ENCODE results near the gene SLC35E1. TPM values are rescaled to one million over a fixed set of nuclear protein-coding genes. Genes with fewer than 3 reads are reported as not detected.
"Not testable (repeated sequence)": the region's sequence is repeated elsewhere in the genome, so short reads cannot be mapped to it uniquely, and the experiment has no call there.

Gene SLC35E1
- total RNA-seq, 3 donors from 2014 or later, result 33.0 to 44.9 (median 39.2) TPM

DNA sequence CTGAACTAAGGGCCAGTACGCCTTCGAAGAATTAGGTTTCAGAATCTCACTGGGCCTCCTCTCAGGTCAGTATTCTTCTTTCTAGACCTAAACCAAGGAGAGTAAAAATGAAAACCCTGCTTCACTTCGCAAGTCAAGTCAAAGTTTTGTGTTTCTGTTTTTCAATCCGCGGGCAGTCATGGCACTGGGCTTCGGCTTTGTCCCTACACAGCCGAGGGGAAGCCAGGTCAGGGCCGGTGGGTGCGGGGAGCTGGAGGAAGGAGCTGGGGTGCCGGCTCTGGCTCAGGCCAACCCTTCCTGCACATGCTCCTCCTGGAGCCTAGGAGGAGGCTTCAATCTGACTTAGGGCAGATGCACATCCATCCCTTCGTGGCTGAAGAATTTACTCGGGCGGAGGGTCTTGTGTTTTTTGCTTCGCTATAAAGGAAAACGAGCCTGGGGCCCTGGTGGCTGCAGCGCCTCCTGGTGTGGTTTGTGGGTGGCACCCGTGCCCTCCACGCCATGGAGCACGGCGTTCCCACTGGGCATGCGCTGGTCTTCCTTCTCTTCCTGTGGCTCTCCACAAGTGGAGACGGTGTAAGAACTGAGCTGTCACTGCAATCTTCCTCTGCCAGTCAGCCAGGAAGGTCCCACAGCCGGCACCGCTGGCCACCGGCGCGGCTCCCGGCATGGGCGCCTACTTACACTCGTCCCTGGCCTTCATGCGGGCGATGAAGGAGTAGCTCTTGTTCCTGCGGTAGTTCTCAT, 53.6 kb downstream of the SLC35E1 start:
- no peak for DNase-seq (ENCODE audit: low spot score in 2 of 2)
- Histone ChIP-seq H3K36me3 (peaks cover 5% of the 10 kb centered on the region), H3K27me3 (no peaks in the 10 kb centered on the region), H3K9me3 (no peaks in the 10 kb centered on the region), H3K4me3 (no peak overlapping the region), H3K27ac (no peak overlapping the region), H3K4me1 (no peaks in the 10 kb centered on the region)
- intact Hi-C loops (cut with DNase I; ENCODE audit: low total_unique reads), result no loop called here
- TF ChIP-seq POLR2AphosphoS5 (IDR thresholded peaks at IDR 0.05), result no peak
- TF ChIP-seq, protein P1, sequence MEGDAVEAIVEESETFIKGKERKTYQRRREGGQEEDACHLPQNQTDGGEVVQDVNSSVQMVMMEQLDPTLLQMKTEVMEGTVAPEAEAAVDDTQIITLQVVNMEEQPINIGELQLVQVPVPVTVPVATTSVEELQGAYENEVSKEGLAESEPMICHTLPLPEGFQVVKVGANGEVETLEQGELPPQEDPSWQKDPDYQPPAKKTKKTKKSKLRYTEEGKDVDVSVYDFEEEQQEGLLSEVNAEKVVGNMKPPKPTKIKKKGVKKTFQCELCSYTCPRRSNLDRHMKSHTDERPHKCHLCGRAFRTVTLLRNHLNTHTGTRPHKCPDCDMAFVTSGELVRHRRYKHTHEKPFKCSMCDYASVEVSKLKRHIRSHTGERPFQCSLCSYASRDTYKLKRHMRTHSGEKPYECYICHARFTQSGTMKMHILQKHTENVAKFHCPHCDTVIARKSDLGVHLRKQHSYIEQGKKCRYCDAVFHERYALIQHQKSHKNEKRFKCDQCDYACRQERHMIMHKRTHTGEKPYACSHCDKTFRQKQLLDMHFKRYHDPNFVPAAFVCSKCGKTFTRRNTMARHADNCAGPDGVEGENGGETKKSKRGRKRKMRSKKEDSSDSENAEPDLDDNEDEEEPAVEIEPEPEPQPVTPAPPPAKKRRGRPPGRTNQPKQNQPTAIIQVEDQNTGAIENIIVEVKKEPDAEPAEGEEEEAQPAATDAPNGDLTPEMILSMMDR (IDR thresholded peaks at IDR 0.05), result no peak
- no peak for TF ChIP-seq POLR2A (IDR thresholded peaks at IDR 0.05)

DNA sequence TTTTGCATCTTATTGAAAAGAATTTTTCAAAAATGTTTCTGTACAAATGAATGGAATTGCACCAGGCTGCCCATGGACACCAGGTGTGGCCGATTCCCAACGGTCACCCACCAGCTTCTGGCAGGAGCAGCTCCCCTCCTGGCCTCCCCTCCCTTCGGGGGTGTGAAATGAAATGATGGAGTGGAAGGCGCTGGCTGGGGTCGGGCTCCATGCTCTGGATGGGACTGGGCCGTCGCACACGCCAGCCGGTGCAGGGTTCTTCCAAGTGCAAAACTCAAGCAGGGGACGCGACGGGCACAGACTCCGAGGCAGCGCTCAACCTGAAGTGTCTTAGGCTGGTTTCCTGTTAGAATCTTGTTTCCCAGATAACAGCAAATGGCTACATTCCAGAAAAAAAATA, 54.2 kb downstream of the SLC35E1 start:
- no peaks in the 10 kb centered on the region for H3K9me3 ChIP-seq
- H3K4me3 ChIP-seq, result no peak overlapping the region
- TF ChIP-seq POLR2A (IDR thresholded peaks at IDR 0.05), result no peak
- TF ChIP-seq POLR2AphosphoS5 (IDR thresholded peaks at IDR 0.05), result no peak
- TF ChIP-seq, protein P1 (IDR thresholded peaks at IDR 0.05), result no peak
- H3K27me3 ChIP-seq, result no peaks in the 10 kb centered on the region
- H3K27ac ChIP-seq, result no peak overlapping the region
- intact Hi-C loops (cut with DNase I; ENCODE audit: low total_unique reads), result no loop called here
- no peak for DNase-seq (ENCODE audit: low spot score in 2 of 2)
- peaks cover 2% of the 10 kb centered on the region for H3K36me3 ChIP-seq
- H3K4me1 ChIP-seq, result no peaks in the 10 kb centered on the region

DNA sequence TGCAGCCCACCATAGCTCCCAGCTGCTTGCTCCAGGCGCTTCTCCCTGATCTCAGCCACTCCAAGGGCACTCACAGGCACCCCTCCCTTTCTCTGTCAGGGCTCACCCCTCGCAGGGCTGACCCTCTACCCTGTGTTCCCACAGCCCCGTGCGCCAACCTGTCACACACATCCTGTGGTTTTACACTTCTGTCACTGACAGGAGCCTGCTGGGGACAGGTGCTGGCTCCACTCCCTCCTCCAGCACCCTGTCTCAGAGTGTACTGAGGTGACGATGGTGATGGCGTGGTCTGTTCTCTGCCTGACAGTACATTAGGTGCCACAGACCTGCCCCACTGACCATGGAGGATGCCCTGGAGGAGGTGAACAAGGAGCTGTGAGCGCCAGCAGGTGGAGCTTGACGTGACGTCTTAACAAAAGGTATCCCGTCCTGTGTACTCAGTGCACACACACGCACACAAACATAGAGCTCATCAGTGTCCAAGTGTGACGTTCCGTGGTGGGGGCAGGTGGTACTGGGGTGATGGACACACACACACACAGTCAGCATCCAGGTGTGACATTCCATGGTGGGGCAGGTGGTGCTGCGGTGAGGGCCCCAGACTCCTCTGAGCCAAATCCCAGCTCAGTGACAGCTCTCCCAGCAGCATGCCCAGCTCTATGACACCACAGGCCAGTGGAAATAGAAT, 55.1 kb downstream of the SLC35E1 start:
- no peak overlapping the region for H3K4me3 ChIP-seq
- intact Hi-C loops (cut with DNase I; ENCODE audit: low total_unique reads), result no loop called here
- H3K27ac ChIP-seq, result no peak overlapping the region
- TF ChIP-seq, protein P1 (IDR thresholded peaks at IDR 0.05), result no peak
- TF ChIP-seq POLR2AphosphoS5 (IDR thresholded peaks at IDR 0.05), result no peak
- TF ChIP-seq POLR2A (IDR thresholded peaks at IDR 0.05), result no peak
- DNase-seq (ENCODE audit: low spot score in 2 of 2), result no peak
- H3K27me3 ChIP-seq, result no peaks in the 10 kb centered on the region
- H3K9me3 ChIP-seq, result no peaks in the 10 kb centered on the region
- no peaks in the 10 kb centered on the region for H3K36me3 ChIP-seq
- no peaks in the 10 kb centered on the region for H3K4me1 ChIP-seq

DNA sequence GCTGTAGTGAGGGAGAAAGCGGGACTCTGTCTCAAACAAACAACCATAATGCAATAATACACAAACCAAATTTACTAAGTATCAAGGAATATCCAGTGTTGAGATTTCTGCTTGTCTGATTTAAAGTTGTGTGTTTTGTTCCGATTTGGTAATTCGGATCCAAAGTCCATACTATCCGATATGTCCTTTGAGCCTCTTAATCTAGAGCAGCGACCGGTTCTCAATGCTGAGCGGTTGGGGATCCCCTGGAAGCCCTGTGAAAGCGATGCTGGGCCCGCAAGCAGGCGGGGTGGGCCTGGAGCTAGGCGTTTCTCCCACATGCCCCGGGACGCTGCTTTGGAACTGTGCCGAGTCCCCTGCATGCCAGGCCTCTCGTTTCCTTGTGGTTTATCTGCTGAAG, 55.8 kb downstream of the SLC35E1 start:
- Histone ChIP-seq H3K36me3 (no peaks in the 10 kb centered on the region), H3K27ac (no peak overlapping the region), H3K4me1 (no peaks in the 10 kb centered on the region), H3K4me3 (no peak overlapping the region), H3K27me3 (no peaks in the 10 kb centered on the region), H3K9me3 (no peaks in the 10 kb centered on the region)
- TF ChIP-seq POLR2A (IDR thresholded peaks at IDR 0.05) (no peak), POLR2AphosphoS5 (IDR thresholded peaks at IDR 0.05) (no peak)
- TF ChIP-seq, protein P1 (IDR thresholded peaks at IDR 0.05), result no peak
- intact Hi-C loops (cut with DNase I; ENCODE audit: low total_unique reads), result no loop called here
- no peak for DNase-seq (ENCODE audit: low spot score in 2 of 2)

DNA sequence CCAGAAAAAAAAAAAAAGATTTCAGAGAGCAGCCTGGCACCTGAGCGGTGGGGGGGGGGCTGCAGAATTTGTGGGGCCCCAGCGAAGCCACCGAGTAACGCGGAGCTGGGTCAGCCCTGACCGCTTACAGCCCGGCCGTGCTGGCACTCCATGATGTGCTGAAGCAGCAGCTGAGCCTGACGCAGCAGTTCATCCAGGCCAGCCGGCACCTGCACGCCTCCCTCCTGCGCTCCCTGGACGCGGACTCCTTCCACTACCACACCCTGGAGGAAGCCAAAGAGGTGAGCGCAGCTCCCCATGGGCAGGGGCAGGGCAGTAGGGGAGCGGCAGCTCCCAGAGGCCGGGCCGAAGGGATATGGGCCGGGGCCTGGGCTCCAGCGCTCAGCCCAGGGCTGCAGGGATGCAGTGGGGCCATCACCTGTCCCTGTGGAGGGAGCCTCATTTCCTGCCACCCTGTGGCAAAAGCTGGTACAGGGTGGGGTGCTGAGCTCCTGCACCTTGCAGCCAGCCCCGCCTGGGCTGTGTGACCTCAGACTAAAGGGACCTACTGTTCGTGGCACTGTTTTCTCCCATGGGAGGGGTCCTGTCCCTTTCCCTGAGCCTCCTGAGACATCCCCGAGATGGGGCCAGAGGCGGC, 57.7 kb downstream of the SLC35E1 start:
- no peaks in the 10 kb centered on the region for H3K36me3 ChIP-seq
- intact Hi-C loops (cut with DNase I; ENCODE audit: low total_unique reads), result no loop called here

DNA sequence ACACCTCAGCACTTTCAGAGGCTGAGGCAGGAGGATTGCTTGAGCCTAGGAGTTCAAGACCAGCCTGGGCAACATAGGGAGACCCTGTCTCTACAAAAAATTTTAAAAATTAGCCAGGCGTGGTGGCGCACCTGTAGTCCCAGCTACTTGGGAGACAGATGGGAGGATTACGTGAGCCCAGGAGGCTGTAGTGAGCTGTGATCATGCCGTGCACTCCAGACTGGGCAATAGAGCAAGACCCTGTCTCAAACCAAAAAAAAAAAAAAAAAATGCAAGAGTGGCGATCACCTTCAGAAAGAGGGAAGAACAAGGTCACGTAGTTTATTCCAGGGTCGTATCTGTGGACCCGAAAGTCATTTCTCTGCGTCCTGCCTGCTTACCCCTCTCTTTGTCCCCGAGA, 59.6 kb downstream of the SLC35E1 start:
- H3K36me3 ChIP-seq; H3K4me3 ChIP-seq; H3K4me1 ChIP-seq; H3K27ac ChIP-seq; DNase-seq (ENCODE audit: low spot score in 2 of 2); intact Hi-C loops (cut with DNase I; ENCODE audit: low total_unique reads); H3K9me3 ChIP-seq; H3K27me3 ChIP-seq: not testable (repeated sequence)

More for the DNA sequence above, 57.7 kb downstream of the SLC35E1 start:
- no peaks in the 10 kb centered on the region for H3K4me1 ChIP-seq
- H3K4me3 ChIP-seq, result no peak overlapping the region
- H3K27me3 ChIP-seq, result no peaks in the 10 kb centered on the region
- H3K9me3 ChIP-seq, result no peaks in the 10 kb centered on the region
- DNase-seq (ENCODE audit: low spot score in 2 of 2), result no peak
- H3K27ac ChIP-seq, result no peak overlapping the region
- TF ChIP-seq, protein P1 (IDR thresholded peaks at IDR 0.05), result no peak
- TF ChIP-seq POLR2AphosphoS5 (IDR thresholded peaks at IDR 0.05) (no peak), POLR2A (IDR thresholded peaks at IDR 0.05) (no peak)

Measured in breast epithelium (tissue), 4 donors.